ENCODE data around the gene SLC27A1. TPM values are rescaled to one million over a fixed set of nuclear protein-coding genes. Genes with fewer than 3 reads are reported as not detected.

Gene SLC27A1
- total RNA-seq, 4 donors from 2014 or later = 25.3 to 40.7 (median 28.1) TPM

- intact Hi-C loops (cut with DNase I) = no loop called here
- 62 to 75% methylated on average over 8 to 11 of the region's 11 CpGs for WGBS, 2 donors
- TF ChIP-seq CTCF (IDR thresholded peaks at IDR 0.05) (no peak), POLR2A (IDR thresholded peaks at IDR 0.05) (no peak)
- peaks cover 11% of the 10 kb centered on the region for H3K27me3 ChIP-seq
- no peak overlapping the region for H3K27ac ChIP-seq
- no peaks in the 10 kb centered on the region for H3K36me3 ChIP-seq
- no peak overlapping the region for H3K4me3 ChIP-seq (replicated peaks in 1 of 3)
- no peak for DNase-seq
- H3K9me3 ChIP-seq = no peaks in the 10 kb centered on the region
- H3K4me1 ChIP-seq = peaks cover 0 to 11% of the 10 kb centered on the region in 2 donors
These were observed 14.2 kb upstream of the SLC27A1 start for GRCh38 chr19:17456127-17456526.

- H3K4me1 ChIP-seq = peaks cover 0 to 11% of the 10 kb centered on the region in 2 donors
- no peaks in the 10 kb centered on the region for H3K36me3 ChIP-seq
- intact Hi-C loops (cut with DNase I) = no loop called here
- H3K27ac ChIP-seq = no peak overlapping the region
- H3K27me3 ChIP-seq = peaks cover 11% of the 10 kb centered on the region
- H3K9me3 ChIP-seq = no peaks in the 10 kb centered on the region
- TF ChIP-seq CTCF (IDR thresholded peaks at IDR 0.05) (no peak), POLR2A (IDR thresholded peaks at IDR 0.05) (no peak)
- H3K4me3 ChIP-seq (replicated peaks in 1 of 3) = no peak overlapping the region
- DNase-seq = no peak
- WGBS, 2 donors = 56 to 59% methylated on average over 6 of the region's 6 CpGs
These were observed 12.7 kb upstream of the SLC27A1 start for GRCh38 chr19:17457616-17458015.

GRCh38 chr19:17458970-17459369, 11.4 kb upstream of the SLC27A1 start:
- intact Hi-C loops (cut with DNase I) = no loop called here
- H3K4me1 ChIP-seq = peaks cover 0 to 11% of the 10 kb centered on the region in 2 donors
- H3K27ac ChIP-seq = no peak overlapping the region
- peaks cover 11% of the 10 kb centered on the region for H3K27me3 ChIP-seq
- 83 to 87% methylated on average over 3 of the region's 3 CpGs for WGBS, 2 donors
- no peak for TF ChIP-seq CTCF (IDR thresholded peaks at IDR 0.05)
- TF ChIP-seq POLR2A (IDR thresholded peaks at IDR 0.05) = no peak
- DNase-seq = no peak
- no peak overlapping the region for H3K4me3 ChIP-seq (replicated peaks in 1 of 3)
- H3K9me3 ChIP-seq = no peaks in the 10 kb centered on the region
- H3K36me3 ChIP-seq = no peaks in the 10 kb centered on the region

- H3K36me3 ChIP-seq = no peaks in the 10 kb centered on the region
- WGBS, 2 donors = 71 to 73% methylated on average over 9 to 26 of the region's 26 CpGs
- TF ChIP-seq CTCF (IDR thresholded peaks at IDR 0.05) (no peak), POLR2A (IDR thresholded peaks at IDR 0.05) (no peak)
- no peak within 1 kb of the TSS for H3K4me3 ChIP-seq (replicated peaks in 1 of 3)
- no peaks in the 10 kb centered on the region for H3K27me3 ChIP-seq
- H3K27ac ChIP-seq = no peak within 1 kb of the TSS
- DNase-seq = no peak
- no peaks in the 10 kb centered on the region for H3K9me3 ChIP-seq
- intact Hi-C loops (cut with DNase I) = loop anchor here (10.0 kb wide), 1 partner anchor 66 kb away; the partner anchor contains the start of gene CCDC194
- peaks cover 0 to 5% of the 10 kb centered on the region in 2 donors for H3K4me1 ChIP-seq
These were observed 9.7 kb upstream of the SLC27A1 start, which contains the start of gene NXNL1 for GRCh38 chr19:17460372-17461230. Gene NXNL1, minus strand, starts transcription at chr19:17460926. Its CDS starts 57 bp downstream, at chr19:17460869.

- Histone ChIP-seq H3K27ac (no peak overlapping the region), H3K4me3 (replicated peaks in 1 of 3) (no peak overlapping the region)
- intact Hi-C loops (cut with DNase I) = loop anchor here (5.0 to 10.0 kb wide), 2 partner anchors 72 to 119 kb away; partner anchors contain the start of gene CCDC194
These were observed 3.9 kb upstream of the SLC27A1 start for GRCh38 chr19:17466487-17466850.

More at GRCh38 chr19:17466487-17466850, 3.9 kb upstream of the SLC27A1 start:
- no peak for TF ChIP-seq POLR2A (IDR thresholded peaks at IDR 0.05)
- peak in 1 of 6 experiments; percentile 8 for TF ChIP-seq CTCF (IDR thresholded peaks at IDR 0.05)
- DNase-seq = no peak
- WGBS, 2 donors = 43 to 54% methylated on average over 6 of the region's 6 CpGs
- Histone ChIP-seq H3K9me3 (no peaks in the 10 kb centered on the region), H3K36me3 (no peaks in the 10 kb centered on the region), H3K27me3 (no peaks in the 10 kb centered on the region), H3K4me1 (peaks cover 23% of the 10 kb centered on the region in 2 donors)
